SJCRH30 (cell line): ENCODE measurements around the gene TLE1. TPM values are rescaled to one million over a fixed set of nuclear protein-coding genes. Genes with fewer than 3 reads are reported as not detected.
"Not testable (repeated sequence)": the region's sequence is repeated elsewhere in the genome, so short reads cannot be mapped to it uniquely, and the experiment has no call there.

Experiments
- DNase-seq, 2 experiments: peaks; one replicate each; pipeline ENCODE4 v3.0.0-alpha.2; 2015 to 2020
- H3K27ac ChIP-seq: fragments of 250-450 bp; sonication (Bioruptor Pico); 2 replicates; pipeline ENCODE4 v1.5.1; 2020; ENCODE audit warnings: mild to moderate bottlenecking, moderate library complexity
- H3K27me3 ChIP-seq: fragments of 250-450 bp; sonication (Bioruptor Pico); 2 replicates; pipeline ENCODE4 v1.5.1; 2020; ENCODE audit warnings: mild to moderate bottlenecking, moderate library complexity
- H3K36me3 ChIP-seq: fragments of 250-450 bp; sonication (Bioruptor Pico); 2 replicates; pipeline ENCODE4 v1.5.1; 2020; ENCODE audit warnings: mild to moderate bottlenecking, moderate library complexity
- H3K4me1 ChIP-seq: fragments of 250-450 bp; sonication (Bioruptor Pico); 2 replicates; pipeline ENCODE4 v1.5.1; 2020; ENCODE audit warnings: mild to moderate bottlenecking, moderate library complexity
- H3K4me3 ChIP-seq: fragments of 250-450 bp; sonication (Bioruptor Pico); 2 replicates; pipeline ENCODE4 v1.5.1; 2020; ENCODE audit warnings: mild to moderate bottlenecking, moderate library complexity
- H3K9me3 ChIP-seq: fragments of 250-450 bp; sonication (Bioruptor Pico); replicated peaks from 2 replicates; pipeline ENCODE4 v1.5.1; 2020; ENCODE audit warnings: mild to moderate bottlenecking, moderate library complexity
- total RNA-seq: library from RNA; depleted of rRNA; stranded (reverse); fragments of >200 nt; shearing (Covaris generic); gene quantifications from 2 replicates; pipeline ENCODE4 v1.2.3, GENCODE V29; 2014

Gene TLE1
- total RNA-seq, 1 experiment from 2014 or later = 102 TPM

DNA sequence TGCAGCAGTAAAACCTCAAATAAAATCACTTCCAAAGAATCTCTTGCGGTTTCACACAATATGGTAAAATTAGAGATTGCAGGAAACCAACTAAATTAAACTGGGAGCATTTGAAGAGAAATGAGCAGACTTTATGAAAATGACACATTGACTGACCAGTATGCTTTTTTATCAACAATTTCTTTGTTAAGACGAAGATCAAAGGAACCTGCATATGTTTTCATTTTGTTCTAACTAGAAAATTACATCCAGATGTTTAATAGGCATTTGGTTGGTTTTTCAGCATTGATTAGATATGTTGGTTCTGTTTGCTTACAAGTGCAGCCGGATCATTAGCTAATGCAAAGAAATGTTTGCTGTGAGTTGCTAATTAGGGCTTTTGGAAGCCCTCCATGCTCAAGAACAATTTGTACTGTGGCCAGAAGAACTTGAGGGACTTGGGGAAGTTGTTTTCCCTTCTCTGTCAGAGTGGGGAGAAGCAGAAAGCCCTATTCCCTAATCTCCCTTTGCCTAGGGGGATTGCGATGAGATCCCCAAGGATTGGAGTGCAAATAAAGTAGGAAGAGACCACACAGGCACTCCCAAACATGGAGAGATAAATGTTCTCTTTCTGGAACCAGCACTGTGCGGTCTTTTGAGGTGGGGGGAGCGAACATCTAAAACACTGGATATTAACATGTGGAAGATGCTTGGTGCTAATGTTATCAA is 4.5 kb upstream of the TLE1 start:
- no peaks in the 10 kb centered on the region for H3K36me3 ChIP-seq
- H3K9me3 ChIP-seq = no peaks in the 10 kb centered on the region
- H3K4me1 ChIP-seq = peaks cover 15% of the 10 kb centered on the region
- H3K27me3 ChIP-seq = no peaks in the 10 kb centered on the region
- no peak overlapping the region; the same call in 1 of the 2 replicates for H3K4me3 ChIP-seq
- DNase-seq = peak; percentile 40 to 72
- peak overlapping the region; percentile 15 for H3K27ac ChIP-seq

- Histone ChIP-seq H3K36me3 (peaks cover 5% of the 10 kb centered on the region; the same call in 1 of the 2 replicates), H3K4me1 (peaks cover 20% of the 10 kb centered on the region), H3K27me3 (no peaks in the 10 kb centered on the region), H3K27ac (peak overlapping the region; percentile 80), H3K9me3 (no peaks in the 10 kb centered on the region), H3K4me3 (peak overlapping the region; percentile 63)
- DNase-seq = peak; percentile 68 to 74
These were observed 1.0 kb upstream of the TLE1 start for GRCh38 chr9:81690251-81690851.

DNA sequence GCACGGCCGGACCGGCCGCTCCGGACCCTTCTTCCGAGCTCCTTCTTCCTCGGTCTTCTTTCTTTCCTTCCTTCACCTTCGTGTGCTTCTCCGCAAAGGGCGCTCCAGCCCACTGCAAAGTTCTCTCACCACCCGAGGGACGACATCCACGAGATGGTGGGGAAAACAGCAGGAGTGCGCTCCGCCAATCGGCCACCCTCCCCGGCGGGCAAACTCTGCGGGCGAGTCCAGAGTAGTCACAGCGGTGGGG is 329 bp downstream of the TLE1 start:
- H3K27me3 ChIP-seq, DNase-seq, H3K9me3 ChIP-seq: not testable (repeated sequence)
- Histone ChIP-seq H3K36me3 (peaks cover 18% of the 10 kb centered on the region), H3K4me1 (peaks cover 14% of the 10 kb centered on the region), H3K27ac (peak overlapping the region; percentile 87), H3K4me3 (peak overlapping the region; percentile 89)

DNA sequence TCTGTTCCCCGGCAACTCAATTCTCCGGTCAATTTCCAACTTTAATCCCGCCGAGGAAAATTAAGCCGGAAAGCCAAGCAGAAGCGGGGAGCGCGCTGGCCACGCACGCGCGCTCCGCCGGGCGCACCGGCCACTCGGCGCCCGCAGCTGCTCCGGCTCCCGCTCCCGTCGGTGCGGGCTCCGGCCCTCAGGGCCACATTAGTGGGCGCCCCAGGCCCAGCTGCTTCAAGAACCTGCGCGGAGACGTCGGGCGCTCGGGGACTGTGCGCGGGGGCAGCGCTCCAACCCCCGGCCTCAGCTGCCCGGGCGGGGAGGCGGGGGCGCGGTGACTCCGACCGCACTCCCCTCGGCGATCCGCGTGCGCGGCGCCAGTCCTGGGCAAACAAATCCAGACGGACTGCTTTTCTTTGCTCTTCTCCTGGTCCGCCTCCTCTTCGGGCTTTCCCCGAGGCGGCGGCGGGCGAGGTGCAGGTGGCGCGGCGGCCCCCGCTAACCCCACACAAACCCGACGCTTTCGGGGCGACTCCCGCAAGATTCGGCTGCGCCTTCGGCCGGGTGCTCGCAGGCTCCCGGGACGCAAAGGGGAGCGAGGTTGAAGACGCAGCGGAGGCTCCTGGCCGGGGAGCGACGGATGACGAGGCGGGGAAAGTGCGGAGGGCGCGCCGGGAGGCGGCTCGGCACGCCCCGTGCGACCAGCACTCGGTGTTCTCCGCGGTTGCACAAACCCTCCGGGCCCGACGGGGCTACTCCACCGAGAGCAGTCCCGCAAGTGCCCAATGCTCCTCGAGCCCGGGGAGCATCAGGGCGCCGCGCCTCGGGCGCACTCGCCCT is 870 bp downstream of the TLE1 start:
- Histone ChIP-seq H3K27ac (peak overlapping the region; percentile 87), H3K36me3 (peaks cover 22% of the 10 kb centered on the region), H3K4me3 (peak overlapping the region; percentile 89)
- H3K4me1 ChIP-seq, H3K9me3 ChIP-seq, H3K27me3 ChIP-seq: not testable (repeated sequence)
- peak; percentile 55 to 58 for DNase-seq

DNA sequence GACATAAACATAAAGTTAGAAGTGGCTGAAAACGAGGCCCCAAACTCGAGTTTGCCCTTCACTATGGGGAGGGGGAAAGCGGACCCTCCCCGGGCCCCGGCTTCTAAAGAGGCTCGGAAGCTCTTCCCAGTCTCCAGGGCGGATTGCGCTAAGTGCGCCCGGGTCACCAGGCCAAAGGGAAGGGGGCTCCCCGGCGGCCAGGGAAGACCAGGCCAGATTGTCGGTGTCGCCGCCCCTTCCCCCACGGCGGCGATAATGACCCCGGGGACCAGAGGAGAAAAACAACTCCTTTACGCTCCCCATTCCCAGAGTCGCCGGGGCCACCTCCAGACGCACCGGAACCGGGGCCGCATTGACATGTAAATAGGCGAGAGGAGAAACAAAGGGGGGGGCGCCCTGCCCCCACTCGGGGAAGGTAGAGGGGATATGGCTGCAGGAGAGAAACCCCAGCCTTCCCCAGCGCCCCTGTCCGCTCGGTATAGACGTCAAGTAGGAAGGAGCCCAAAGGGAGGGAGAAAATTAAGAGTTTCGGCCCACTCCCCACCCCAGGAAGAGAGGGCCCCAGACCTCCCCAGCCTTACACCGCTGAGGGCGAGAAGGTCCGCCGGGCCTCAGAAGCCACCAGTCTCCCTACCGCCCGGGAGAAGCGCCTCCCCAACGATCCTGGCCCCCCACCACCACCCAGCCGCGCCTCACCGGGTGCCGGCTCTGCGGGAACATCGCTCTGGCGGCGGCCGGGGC is 1.7 kb downstream of the TLE1 start:
- peak overlapping the region; percentile 87 for H3K27ac ChIP-seq
- H3K9me3 ChIP-seq = no peaks in the 10 kb centered on the region
- H3K27me3 ChIP-seq = no peaks in the 10 kb centered on the region
- DNase-seq = peak; percentile 72 to 73
- H3K4me3 ChIP-seq = peak overlapping the region; percentile 89
- H3K36me3 ChIP-seq = peaks cover 29% of the 10 kb centered on the region
- H3K4me1 ChIP-seq = peaks cover 9% of the 10 kb centered on the region; the same call in 1 of the 2 replicates

DNA sequence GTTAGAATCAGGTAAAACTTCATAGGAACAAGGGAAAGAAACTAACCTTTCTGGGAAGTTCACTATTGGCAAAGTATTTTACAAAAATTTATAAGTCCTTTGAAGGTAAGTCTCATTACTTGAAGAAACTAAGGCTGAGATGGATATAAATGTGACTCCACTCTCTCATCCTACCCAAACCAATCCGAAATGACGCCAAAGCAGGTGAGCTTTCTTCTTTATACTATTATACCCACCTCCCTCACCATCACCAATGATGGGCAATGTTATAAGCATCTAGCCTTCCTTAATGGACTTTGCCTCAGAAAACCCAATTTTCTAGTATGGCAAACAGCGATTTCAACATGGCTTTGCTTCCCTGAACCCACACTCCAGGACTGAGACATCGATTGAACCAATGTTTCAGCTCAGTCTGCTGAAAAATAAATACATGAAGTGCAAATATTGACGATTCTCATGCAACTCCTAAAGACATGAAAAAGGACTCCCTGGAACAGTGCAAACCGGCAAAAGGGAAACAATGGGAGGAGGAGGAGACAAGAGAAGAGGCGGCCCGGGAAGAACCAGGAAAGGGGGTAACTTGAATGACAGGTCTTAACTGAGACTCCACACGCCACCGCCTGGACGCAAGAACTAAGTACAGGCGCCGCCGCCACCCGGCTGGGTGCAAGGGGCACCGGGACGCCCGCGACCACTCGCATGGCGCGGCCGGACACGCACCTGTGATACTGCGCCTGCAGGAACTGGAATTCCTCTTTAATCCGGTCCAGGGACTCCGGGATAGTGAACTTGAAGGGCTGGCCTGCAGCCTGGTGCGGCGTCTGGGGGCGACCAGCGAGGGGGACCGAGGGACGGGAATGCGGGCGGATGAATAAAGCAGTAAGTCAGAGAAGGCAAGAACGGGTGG is 2.5 kb downstream of the TLE1 start:
- Histone ChIP-seq H3K27ac (peak overlapping the region; percentile 87), H3K27me3 (no peaks in the 10 kb centered on the region), H3K9me3 (no peaks in the 10 kb centered on the region), H3K36me3 (peaks cover 37% of the 10 kb centered on the region), H3K4me1 (peaks cover 9% of the 10 kb centered on the region; the same call in 1 of the 2 replicates), H3K4me3 (peak overlapping the region; percentile 89)
- peak; percentile 91 to 93 for DNase-seq

- peak overlapping the region; percentile 87; the same call in 1 of the 2 replicates for H3K27ac ChIP-seq
- H3K4me3 ChIP-seq = peak overlapping the region; percentile 89
- no peaks in the 10 kb centered on the region for H3K27me3 ChIP-seq
- DNase-seq = peak in 1 of 2 experiments; percentile 49
- peaks cover 9% of the 10 kb centered on the region; the same call in 1 of the 2 replicates for H3K4me1 ChIP-seq
- H3K36me3 ChIP-seq = peaks cover 46% of the 10 kb centered on the region
- H3K9me3 ChIP-seq = no peaks in the 10 kb centered on the region
These were observed 3.4 kb downstream of the TLE1 start for GRCh38 chr9:81685763-81686613.

GRCh38 chr9:81684635-81685034 is 4.7 kb downstream of the TLE1 start:
- Histone ChIP-seq H3K27me3 (no peaks in the 10 kb centered on the region), H3K4me1 (peaks cover 9% of the 10 kb centered on the region), H3K9me3 (no peaks in the 10 kb centered on the region; the same call in 1 of the 2 replicates), H3K36me3 (peaks cover 58% of the 10 kb centered on the region), H3K4me3 (no peak overlapping the region), H3K27ac (no peak overlapping the region)
- DNase-seq = no peak

- no peak for DNase-seq
- Histone ChIP-seq H3K27me3 (no peaks in the 10 kb centered on the region), H3K4me3 (no peak overlapping the region), H3K4me1 (peaks cover 9% of the 10 kb centered on the region), H3K36me3 (peaks cover 68% of the 10 kb centered on the region), H3K27ac (no peak overlapping the region), H3K9me3 (no peaks in the 10 kb centered on the region; the same call in 1 of the 2 replicates)
These were observed 5.6 kb downstream of the TLE1 start for GRCh38 chr9:81683704-81684103.

GRCh38 chr9:81683238-81683637 is 6.1 kb downstream of the TLE1 start:
- Histone ChIP-seq H3K27me3 (no peaks in the 10 kb centered on the region), H3K4me3 (no peak overlapping the region), H3K4me1 (peaks cover 9% of the 10 kb centered on the region), H3K9me3 (no peaks in the 10 kb centered on the region; the same call in 1 of the 2 replicates), H3K27ac (no peak overlapping the region), H3K36me3 (peaks cover 72% of the 10 kb centered on the region)
- DNase-seq = no peak

DNA sequence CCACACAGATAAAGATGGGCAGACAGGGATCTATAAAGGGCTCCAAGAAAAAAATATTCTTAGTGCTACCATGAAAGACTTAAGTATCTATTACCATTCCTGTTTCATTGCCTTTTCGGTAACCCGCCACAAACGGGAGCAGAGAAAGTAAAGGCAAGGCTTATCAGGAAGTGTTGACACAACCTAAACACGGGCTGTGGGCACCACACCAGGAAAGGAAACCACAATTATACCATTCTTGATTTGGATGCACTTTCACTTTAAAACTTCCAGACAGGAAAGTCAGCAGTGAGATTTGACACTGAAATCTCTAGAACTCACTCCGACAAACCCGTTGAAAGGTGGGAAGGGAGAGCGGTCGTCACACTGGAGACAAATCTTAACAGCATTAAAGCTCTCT is 6.5 kb downstream of the TLE1 start:
- no peak for DNase-seq
- H3K4me3 ChIP-seq = no peak overlapping the region
- H3K4me1 ChIP-seq = peaks cover 9% of the 10 kb centered on the region
- no peaks in the 10 kb centered on the region for H3K27me3 ChIP-seq
- peaks cover 77% of the 10 kb centered on the region for H3K36me3 ChIP-seq
- no peak overlapping the region for H3K27ac ChIP-seq
- H3K9me3 ChIP-seq = no peaks in the 10 kb centered on the region; the same call in 1 of the 2 replicates

DNA sequence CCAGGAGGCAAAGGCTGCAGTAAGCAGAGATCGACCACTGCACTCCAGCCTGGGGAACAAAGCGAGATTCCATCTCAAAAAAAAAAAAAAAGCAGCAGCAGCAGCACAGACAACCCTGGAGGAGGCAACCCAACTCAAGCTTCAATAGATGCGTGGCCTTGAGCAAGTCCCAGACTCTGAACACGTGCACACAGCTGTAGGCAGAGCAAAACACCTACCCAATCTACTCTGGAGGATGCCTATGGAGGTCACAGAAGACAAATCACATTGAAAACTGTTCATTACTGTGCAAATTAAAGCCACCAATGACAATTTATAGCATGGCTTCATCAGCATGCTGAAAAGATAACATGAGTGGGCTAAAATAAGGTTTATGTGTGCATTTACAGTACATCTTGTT is 7.2 kb downstream of the TLE1 start:
- Histone ChIP-seq H3K36me3 (peaks cover 83% of the 10 kb centered on the region), H3K9me3 (no peaks in the 10 kb centered on the region; the same call in 1 of the 2 replicates), H3K27ac (no peak overlapping the region), H3K27me3 (no peaks in the 10 kb centered on the region), H3K4me3 (no peak overlapping the region), H3K4me1 (peaks cover 9% of the 10 kb centered on the region)
- no peak for DNase-seq

DNA sequence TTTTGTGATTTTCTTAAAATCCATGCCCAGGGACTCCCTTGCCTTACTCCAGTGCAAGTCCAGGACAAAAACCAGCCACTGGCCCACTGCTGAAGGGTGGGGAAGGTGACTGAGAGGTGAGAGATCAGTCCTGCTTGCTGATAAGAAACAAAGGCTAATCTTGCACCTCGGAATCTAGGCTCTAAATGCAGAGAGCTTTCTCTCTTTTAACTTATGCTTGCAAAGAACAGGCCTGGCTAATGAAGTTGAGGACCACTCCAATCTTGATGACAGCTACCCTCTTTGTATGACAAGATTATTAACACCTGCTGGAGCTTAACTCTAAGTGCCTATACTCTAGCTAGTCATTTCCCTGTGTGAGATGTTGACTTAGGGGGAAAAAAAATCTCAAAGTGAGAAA is 8.8 kb downstream of the TLE1 start:
- Histone ChIP-seq H3K27ac (no peak overlapping the region), H3K27me3 (no peaks in the 10 kb centered on the region), H3K4me1 (peaks cover 5% of the 10 kb centered on the region), H3K36me3 (peaks cover 94% of the 10 kb centered on the region), H3K9me3 (no peaks in the 10 kb centered on the region; the same call in 1 of the 2 replicates), H3K4me3 (no peak overlapping the region)
- peak in 1 of 2 experiments; percentile 32 for DNase-seq
